ENCODE results near the gene TERT.

The TERT gene

DNA sequence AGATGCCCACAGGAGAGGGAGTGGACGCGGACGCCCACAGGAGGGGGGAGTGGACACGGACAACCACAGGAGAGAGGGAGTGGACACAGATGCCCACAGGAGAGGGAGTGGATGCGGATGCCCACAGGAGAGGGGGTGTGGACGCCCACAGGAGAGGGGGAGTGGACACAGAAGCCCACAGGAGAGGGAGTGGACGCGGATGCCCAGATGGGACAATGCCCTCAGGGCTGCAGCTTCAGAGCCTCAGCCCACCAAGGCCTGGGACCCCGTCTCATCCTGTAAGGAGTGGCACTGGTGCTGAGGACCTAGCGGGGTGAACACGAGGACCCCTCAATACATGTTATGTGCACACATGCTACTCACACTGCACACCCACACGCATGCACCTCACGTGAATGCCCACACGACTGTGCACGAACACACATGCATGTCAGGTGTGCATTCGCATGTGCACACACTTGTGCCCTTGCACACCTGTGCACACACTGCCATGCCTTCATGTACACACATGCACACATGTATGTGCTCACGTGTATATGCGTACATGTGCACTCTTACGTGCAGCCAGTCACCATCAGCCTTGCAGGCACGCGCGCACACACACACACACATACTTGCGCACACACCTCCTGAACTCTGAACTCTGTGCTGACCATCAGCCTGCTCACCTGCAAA lies 34.9 kb downstream of the TERT start:
- no peak for DNase-seq (ENCODE audit: low read depth)

DNA sequence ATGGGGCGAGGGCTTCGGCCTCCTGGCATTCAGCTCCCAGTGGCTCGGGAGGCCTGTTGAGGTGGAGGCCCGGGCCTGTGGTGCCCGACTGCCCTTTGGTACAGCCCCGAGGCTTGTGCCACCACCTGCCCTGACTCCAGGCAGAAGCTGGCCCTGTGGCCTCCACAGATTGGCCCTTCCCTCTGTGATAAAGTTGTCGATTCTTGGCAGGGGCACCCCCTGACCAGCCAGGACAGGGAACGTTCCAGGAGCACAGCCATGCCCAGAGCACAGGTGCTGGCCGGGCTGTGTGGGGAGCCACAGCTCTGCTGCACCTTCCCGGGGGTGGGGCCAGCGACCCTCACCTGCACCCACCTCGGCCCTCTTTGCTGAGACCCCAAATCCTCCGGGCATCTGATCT lies 37.0 kb downstream of the TERT start:
- DNase-seq (ENCODE audit: low read depth), result no peak

DNA sequence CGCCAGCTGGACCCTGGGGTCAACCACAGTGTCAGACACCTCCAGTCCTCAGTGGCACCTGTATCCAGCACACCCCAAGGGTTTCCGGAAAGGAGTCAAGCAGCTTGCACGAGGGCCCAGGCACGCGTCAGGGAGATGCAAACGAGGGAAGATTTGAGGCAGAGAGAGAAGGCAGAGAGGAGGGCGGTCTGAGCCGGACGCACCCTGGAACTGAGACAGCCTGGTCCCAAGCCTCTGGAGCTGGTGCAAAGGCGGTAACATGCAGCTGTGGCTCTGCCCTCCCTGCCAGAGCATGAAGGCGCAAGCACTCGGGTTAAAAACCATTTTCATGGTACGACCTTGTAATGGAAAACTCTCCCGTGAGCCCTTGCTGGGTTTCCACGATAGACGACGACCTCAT lies 37.5 kb downstream of the TERT start:
- no peak for DNase-seq (ENCODE audit: low read depth)

GRCh38 chr5:1256776-1257175 lies 38.1 kb downstream of the TERT start:
- DNase-seq (ENCODE audit: low read depth), result no peak

DNA sequence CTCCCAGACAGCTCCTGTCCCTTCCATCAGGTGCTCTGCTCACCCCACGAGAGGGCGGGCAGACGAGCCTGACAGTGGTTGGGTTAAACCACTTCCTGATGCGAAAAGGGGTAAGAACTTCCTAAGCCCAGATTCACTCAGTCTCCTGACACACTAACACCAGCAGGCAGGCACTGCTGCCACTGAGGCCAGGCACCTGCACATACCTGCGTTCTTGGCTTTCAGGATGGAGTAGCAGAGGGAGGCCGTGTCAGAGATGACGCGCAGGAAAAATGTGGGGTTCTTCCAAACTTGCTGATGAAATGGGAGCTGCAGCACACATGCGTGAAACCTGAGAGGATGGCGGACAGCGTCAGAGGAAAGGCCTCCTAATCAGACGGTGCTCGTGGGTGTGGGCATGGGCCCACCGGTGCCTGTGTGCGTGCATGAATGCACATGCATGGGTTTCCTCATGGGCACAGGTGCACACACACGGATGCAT lies 39.7 kb downstream of the TERT start:
- DNase-seq (ENCODE audit: low read depth), result no peak

GRCh38 chr5:1254196-1254595 lies 40.7 kb downstream of the TERT start:
- DNase-seq (ENCODE audit: low read depth), result no peak

DNA sequence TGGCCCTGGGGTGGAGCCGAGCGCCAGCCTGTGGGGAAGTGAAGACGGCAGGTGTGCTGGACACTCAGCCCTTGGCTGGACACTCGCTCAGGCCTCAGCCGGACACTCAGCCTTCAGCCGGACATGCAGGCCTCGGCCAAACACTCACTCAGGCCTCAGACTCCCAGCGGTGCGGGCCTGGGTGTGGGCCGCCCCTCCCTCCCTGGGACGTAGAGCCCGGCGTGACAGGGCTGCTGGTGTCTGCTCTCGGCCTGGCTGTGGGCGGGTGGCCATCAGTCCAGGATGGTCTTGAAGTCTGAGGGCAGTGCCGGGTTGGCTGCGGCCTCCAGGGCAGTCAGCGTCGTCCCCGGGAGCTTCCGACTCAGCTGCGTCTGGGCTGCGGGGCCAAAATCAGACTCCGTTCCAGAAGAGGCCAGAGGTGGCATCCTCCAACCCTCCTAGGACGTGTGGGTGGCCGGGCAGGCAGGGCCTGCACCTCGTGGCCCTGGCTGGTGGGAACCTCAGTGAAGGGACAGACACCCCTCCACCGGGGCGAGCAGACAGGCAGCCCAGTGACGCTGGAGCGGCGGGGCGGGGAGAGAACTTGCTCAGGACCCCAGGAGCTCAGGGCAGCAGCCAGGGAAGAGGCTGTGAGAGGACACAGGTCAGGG lies 41.3 kb downstream of the TERT start:
- no peak for DNase-seq (ENCODE audit: low read depth)

- no peak for DNase-seq (ENCODE audit: low read depth)
These were observed 42.2 kb downstream of the TERT start for GRCh38 chr5:1252681-1253080.

DNA sequence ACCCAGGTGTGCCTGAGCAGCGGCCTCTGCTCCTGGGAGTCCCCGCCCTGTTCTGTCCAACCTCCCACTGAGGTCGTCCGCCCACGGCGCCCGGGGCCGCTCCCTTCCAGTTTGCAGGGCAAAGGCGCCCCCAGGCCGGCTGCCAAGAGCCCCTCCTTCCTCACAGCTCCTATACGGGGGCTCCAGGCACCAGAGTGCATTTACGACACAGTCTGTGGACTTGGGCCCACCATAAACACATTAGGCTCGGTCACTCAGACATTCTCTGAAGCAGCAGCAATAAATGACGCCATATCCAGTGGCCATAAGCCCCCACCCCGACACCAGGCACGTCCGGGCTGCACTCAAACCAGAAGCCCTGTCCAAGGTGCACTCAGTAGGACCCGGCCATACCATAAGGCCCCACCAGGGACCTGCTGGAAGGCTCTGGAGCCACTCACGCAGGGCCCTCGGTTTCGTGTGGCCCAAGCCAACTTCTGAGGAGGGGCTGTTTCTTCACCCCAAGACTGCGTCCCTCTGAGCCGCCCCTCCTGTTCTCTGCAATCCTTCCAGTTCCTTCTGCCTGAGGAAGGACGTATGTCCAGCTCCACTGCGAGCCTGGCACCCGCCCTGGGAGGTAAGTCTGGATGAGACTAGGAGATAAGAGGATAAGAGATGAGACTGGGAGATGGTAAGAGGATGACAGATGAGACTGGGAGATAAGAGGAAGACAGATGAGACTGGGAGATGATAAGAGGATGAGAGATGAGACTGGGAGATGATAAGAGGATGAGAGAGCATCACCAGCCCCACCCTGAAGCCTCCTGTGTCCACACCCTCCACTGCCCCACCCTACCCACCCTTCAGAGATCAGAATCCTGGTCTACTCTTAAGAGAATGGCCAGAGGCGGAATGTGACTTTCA lies 42.9 kb downstream of the TERT start:
- no peak for DNase-seq (ENCODE audit: low read depth)

DNA sequence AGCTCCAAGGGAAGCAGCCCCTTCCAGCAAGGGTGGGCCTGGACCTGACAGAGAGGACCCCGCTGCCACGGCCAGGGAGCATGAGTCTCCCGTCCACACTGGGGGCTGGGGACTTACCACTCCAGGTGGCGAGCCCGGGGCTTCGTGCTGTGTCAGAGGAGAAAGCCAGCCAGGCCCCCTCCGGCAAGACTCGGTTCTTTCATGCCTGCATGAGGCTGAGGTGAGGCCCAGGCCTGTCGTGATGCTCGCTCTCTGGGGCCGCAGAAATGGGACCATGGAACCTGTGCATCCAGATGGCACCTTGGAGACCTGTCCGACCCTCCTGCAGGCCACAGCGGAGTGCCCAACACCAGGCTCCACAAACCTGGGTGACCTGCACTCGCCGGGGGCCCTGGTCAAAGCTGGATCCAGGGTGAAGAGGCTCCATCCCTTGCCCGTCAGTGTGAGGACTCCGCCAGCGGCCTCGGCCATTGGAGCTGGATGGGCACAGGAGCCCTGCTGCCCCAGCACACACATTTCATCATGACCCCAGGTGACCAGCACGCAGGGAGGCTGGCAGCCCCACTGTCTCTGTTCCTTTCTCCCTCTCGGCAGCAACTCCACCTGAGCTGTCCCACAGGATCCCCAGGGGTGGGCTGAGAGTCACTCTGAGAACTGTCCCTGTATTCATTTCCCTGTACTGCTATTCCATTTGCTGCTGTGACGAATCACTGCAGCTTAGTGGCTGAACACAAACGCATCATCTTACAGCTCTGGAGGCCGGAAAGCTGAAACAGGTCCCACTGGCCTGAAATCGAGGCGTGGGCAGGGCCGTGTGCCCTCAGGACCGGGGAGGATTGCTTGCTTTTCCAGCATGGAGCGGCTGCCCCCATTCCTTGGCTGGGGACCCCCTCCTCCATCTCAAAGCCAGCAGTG lies 45.2 kb downstream of the TERT start:
- no peak for DNase-seq (ENCODE audit: low read depth)

GRCh38 chr5:1247811-1248210 lies 47.1 kb downstream of the TERT start:
- DNase-seq (ENCODE audit: low read depth), result no peak

DNA sequence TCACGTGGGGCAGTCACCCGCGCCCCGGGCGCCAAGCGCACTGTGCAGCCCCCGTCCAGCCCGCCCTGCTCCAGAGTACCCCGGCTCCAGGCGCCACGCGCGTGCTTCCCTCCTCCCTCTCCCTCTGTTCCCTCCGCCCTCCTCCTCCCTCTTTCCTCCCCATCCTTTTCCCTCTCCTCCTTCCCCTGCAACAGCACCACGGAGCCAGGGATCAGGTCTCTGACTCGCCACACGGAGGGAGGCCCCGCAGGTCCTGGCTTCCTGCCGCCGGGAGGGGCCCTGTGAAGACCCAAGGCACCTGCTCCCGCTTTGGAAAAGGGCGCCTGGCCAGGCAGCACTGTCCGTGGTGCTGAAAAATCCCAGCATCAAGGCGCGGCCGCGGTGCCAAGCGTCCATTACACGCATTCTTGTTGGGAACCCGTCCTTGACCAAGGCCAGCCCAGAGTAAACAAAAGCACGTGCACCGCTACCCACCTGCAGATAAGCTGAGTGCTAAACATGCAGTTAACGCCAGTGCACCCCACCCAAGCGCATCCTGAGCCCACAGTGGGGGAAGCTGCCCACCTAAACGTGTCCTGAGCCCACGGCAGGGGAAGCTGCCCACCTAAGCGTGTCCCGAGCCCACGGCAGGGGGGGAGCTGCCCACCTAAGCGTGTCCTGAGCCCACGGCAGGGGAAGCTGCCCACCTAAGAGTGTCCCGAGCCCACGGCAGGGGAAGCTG lies 48.0 kb downstream of the TERT start:
- no peak for DNase-seq (ENCODE audit: low read depth)

GRCh38 chr5:1245905-1246576 lies 48.8 kb downstream of the TERT start:
- DNase-seq (ENCODE audit: low read depth), result no peak

GRCh38 chr5:1244976-1245375 lies 49.9 kb downstream of the TERT start:
- DNase-seq (ENCODE audit: low read depth), result no peak

DNA sequence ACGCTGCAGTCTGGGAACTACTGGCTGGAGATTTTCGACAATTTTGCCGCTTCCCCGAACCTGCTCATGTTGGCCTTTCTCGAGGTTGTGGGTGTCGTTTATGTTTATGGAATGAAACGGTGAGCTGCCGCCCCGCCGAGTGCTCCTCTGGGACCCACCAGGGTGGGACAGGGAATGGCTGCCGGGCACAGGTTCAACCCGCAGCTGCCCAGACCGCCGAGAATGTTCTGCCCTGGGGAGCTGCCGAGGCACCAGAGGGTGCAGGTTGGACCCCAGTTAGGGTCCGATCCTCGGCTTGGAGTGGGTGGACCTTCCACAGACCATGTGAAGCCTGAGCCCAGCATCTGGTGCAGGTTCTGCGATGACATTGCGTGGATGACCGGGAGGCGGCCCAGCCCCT lies 50.6 kb downstream of the TERT start:
- no peak for DNase-seq (ENCODE audit: low read depth)

GRCh38 chr5:1243487-1244130 lies 51.3 kb downstream of the TERT start:
- DNase-seq (ENCODE audit: low read depth), result no peak

- no peak for DNase-seq (ENCODE audit: low read depth)
These were observed 52.0 kb downstream of the TERT start for GRCh38 chr5:1242733-1243486.

- DNase-seq (ENCODE audit: low read depth), result no peak
These were observed 53.3 kb downstream of the TERT start for GRCh38 chr5:1241509-1242080.
